Measurements from ENCODE around the gene RPL29. TPM values are rescaled to one million over a fixed set of nuclear protein-coding genes. Genes with fewer than 3 reads are reported as not detected.

The RPL29 gene
- total RNA-seq, 1 donor from 2014 or later: 1,596 TPM

- no peak overlapping the region for H3K27ac Mint-ChIP-seq
- intact Hi-C loops (cut with micrococcal nuclease): no loop called here
- H3K4me3 Mint-ChIP-seq: no peak overlapping the region
- H3K27me3 Mint-ChIP-seq (ENCODE audit: insufficient read depth): peaks cover 11% of the 10 kb centered on the region
- no peaks in the 10 kb centered on the region for H3K36me3 Mint-ChIP-seq (ENCODE audit: low read depth)
- peaks cover under 1% of the 10 kb centered on the region for H3K4me1 Mint-ChIP-seq (ENCODE audit: low read depth)
- no peaks in the 10 kb centered on the region for H3K9me3 Mint-ChIP-seq
- no peak for DNase-seq (ENCODE audit: low spot score)
These were observed 47.6 kb downstream of the RPL29 start for GRCh38 chr3:51948016-51948580.

DNA sequence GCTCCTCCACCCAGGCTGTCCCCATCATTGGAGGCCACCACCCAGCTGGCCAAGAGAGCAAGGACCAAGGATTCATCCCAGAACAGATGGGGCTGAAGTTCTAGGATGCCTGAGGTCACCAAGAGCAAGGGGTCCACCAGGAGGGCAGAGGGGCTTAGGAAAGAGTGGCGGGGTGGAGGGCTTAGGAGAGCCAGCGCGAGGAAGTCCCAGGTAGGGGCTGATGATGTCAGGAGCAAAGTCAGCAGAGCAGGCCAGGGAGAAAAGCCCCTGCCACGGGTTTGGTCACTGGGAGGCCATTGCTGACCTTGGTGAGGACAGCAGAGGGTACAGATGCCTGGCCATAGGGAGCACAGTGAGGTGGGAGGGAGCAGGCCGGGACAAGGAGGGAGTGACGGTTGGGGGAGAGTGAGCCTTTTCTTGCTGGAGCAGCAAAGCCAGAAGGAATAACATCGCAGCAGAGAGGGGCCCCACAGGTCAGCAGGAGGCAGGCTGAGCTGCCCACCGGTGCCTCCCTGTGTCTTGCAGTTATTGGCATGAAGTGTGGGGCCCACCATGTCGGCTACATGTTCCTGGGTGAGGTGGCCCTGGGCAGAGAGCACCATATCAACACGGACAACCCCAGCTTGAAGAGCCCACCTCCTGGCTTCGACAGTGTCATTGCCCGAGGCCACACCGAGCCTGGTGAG, 48.3 kb downstream of the RPL29 start:
- Mint-ChIP-seq H3K4me3 (no peak overlapping the region), H3K9me3 (no peaks in the 10 kb centered on the region), H3K27me3 (ENCODE audit: insufficient read depth) (peaks cover 8% of the 10 kb centered on the region), H3K36me3 (ENCODE audit: low read depth) (no peaks in the 10 kb centered on the region), H3K4me1 (ENCODE audit: low read depth) (peaks cover 6% of the 10 kb centered on the region), H3K27ac (no peak overlapping the region)
- intact Hi-C loops (cut with micrococcal nuclease): no loop called here
- no peak for DNase-seq (ENCODE audit: low spot score)

DNA sequence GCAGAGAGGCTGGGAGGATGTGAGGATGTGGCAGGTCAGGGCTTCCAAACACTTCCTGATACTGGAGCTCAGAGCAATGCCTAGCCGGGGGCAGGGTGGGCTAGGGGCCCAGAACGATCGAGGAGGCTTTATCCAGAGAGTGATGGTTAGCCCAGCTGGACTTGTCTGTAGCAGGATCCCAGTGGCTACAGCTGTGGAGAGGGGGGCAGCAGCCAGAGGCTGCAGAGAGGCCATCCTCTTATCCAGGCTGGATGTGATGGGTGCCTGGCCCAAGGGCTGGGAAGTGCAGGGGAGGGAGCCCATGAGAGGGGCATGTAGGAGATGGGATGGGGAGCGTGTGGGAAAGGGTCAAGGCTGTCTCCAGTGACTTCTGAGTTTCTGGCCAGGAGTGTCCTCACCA, 48.9 kb downstream of the RPL29 start:
- intact Hi-C loops (cut with micrococcal nuclease): no loop called here
- Mint-ChIP-seq H3K27ac (peak overlapping the region; percentile 48), H3K9me3 (no peaks in the 10 kb centered on the region), H3K4me1 (ENCODE audit: low read depth) (peaks cover 6% of the 10 kb centered on the region), H3K36me3 (ENCODE audit: low read depth) (no peaks in the 10 kb centered on the region), H3K27me3 (ENCODE audit: insufficient read depth) (peaks cover 3% of the 10 kb centered on the region), H3K4me3 (no peak overlapping the region)
- DNase-seq (ENCODE audit: low spot score): no peak

DNA sequence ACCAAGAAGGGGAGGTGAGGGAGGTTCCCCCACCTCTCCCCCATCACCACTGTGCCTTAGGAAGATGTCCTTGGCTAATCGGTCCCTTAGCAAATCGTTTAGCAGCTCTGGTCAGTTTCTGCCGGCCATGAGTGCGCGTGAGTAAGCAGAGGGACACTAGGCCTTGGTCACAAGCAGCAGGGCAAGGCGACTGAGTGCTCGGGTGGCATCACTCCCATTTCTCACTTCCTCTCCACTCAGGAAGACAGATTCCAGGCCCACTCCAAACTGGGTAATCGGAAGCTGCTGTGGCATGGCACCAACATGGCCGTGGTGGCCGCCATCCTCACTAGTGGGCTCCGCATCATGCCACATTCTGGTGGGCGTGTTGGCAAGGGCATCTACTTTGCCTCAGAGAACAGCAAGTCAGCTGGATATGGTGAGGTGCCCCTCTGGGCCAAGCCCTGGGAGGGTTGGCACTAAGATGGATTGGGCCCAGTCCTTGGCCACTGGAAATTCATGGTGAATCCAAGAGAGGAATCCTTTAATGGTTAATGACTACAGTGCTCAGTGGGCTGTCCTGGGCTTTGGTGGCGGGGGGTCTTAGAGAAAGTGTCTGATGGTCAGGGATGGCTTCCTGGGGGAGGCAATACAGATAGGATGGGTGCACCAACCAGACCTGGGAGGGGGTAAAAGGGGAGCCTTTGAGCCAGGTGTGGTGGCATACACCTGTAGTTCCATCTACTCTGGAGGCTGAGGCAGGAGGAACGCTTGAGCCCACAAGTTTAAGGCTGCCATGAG, 49.6 kb downstream of the RPL29 start:
- Mint-ChIP-seq H3K27ac (peak overlapping the region; percentile 48), H3K27me3 (ENCODE audit: insufficient read depth) (peaks cover 2% of the 10 kb centered on the region), H3K36me3 (ENCODE audit: low read depth) (peaks cover 1% of the 10 kb centered on the region), H3K9me3 (no peaks in the 10 kb centered on the region), H3K4me1 (ENCODE audit: low read depth) (peaks cover 7% of the 10 kb centered on the region), H3K4me3 (no peak overlapping the region)
- DNase-seq (ENCODE audit: low spot score): no peak
- intact Hi-C loops (cut with micrococcal nuclease): no loop called here

DNA sequence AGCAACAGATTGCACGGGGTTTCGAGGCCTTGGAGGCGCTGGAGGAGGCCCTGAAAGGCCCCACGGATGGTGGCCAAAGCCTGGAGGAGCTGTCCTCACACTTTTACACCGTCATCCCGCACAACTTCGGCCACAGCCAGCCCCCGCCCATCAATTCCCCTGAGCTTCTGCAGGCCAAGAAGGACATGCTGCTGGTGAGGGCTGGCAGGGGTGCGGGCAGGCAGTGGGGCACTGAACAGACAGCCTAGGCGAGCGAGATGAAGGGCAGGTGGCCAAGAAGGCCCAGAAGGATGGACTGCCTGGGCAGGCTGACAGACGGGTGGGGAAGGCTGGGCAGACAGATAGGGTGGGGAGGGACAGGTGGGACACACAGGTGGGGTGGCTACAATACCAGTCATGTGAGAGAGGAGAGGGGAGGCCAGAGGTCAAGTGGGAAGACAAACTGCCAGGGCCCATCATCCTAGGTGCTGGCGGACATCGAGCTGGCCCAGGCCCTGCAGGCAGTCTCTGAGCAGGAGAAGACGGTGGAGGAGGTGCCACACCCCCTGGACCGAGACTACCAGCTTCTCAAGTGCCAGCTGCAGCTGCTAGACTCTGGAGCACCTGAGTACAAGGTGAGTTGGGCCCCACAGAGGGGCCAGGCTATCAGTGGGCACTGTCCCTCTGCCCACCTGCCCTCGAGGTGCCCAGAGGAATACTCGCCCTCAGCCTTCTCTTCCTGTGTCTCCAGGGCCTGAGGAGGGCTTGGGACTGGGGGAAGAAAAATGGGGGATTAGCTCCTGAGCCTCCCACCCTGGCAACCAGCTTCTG, 50.5 kb downstream of the RPL29 start:
- Mint-ChIP-seq H3K27me3 (ENCODE audit: insufficient read depth) (no peaks in the 10 kb centered on the region), H3K4me1 (ENCODE audit: low read depth) (peaks cover 15% of the 10 kb centered on the region), H3K4me3 (no peak overlapping the region), H3K27ac (no peak overlapping the region), H3K36me3 (ENCODE audit: low read depth) (peaks cover 9% of the 10 kb centered on the region), H3K9me3 (no peaks in the 10 kb centered on the region)
- intact Hi-C loops (cut with micrococcal nuclease): no loop called here
- DNase-seq (ENCODE audit: low spot score): no peak

- Mint-ChIP-seq H3K36me3 (ENCODE audit: low read depth) (peaks cover 9% of the 10 kb centered on the region), H3K27ac (no peak overlapping the region), H3K27me3 (ENCODE audit: insufficient read depth) (no peaks in the 10 kb centered on the region), H3K9me3 (no peaks in the 10 kb centered on the region), H3K4me3 (no peak overlapping the region), H3K4me1 (ENCODE audit: low read depth) (peaks cover 22% of the 10 kb centered on the region)
- DNase-seq (ENCODE audit: low spot score): no peak
- intact Hi-C loops (cut with micrococcal nuclease): loop anchor here (5.0 kb wide), 1 partner anchor 1403 kb away; the partner anchor contains the start of gene DCP1A
These were observed 51.2 kb downstream of the RPL29 start for GRCh38 chr3:51944451-51945021.

Other genes starting within 250 kb of the RPL29 start
- gene IQCF6, start 216.7 kb downstream of the RPL29 start, total RNA-seq: not detected in 2 replicates
- not detected in 2 replicates for gene IQCF2, start 134.3 kb downstream of the RPL29 start, total RNA-seq
- gene IQCF5, start 120.3 kb downstream of the RPL29 start, total RNA-seq: not detected in 2 replicates
- not detected in 2 replicates for gene IQCF1, start 92.5 kb downstream of the RPL29 start, total RNA-seq
- 91.8 and 93.1 TPM in 2 replicates for gene RRP9, start 54.0 kb downstream of the RPL29 start, total RNA-seq
- gene PARP3, start 53.5 kb downstream of the RPL29 start, total RNA-seq: 13.4 and 14.5 TPM in 2 replicates
- gene GPR62, start 40.5 kb downstream of the RPL29 start, total RNA-seq: not detected in 2 replicates
- 14.8 and 18.0 TPM in 2 replicates for gene PCBP4, start 28.4 kb downstream of the RPL29 start, total RNA-seq
- gene ABHD14B, start 21.8 kb downstream of the RPL29 start, total RNA-seq: 37.9 and 38.0 TPM in 2 replicates
- gene ABHD14A, start 20.8 kb downstream of the RPL29 start, total RNA-seq: 12.8 and 13.3 TPM in 2 replicates
- gene ACY1, start 12.4 kb downstream of the RPL29 start, total RNA-seq: 58.0 and 58.5 TPM in 2 replicates
- gene DUSP7, start 60.7 kb upstream of the RPL29 start, total RNA-seq: 35.4 and 37.4 TPM in 2 replicates
- 20.3 and 24.9 TPM in 2 replicates for gene POC1A, start 158.5 kb upstream of the RPL29 start, total RNA-seq
- 105 and 110 TPM in 2 replicates for gene ALAS1, start 202.3 kb upstream of the RPL29 start, total RNA-seq
- 0.47 TPM in 1 of 2 replicates, not detected in the other for gene TLR9, start 229.8 kb upstream of the RPL29 start, total RNA-seq
- gene TWF2, start 243.3 kb upstream of the RPL29 start, total RNA-seq: 94.3 and 98.6 TPM in 2 replicates
- gene PPM1M, start 249.9 kb upstream of the RPL29 start, total RNA-seq: 57.1 and 59.5 TPM in 2 replicates